ENCODE data around the gene OR1K1.
"Not testable (repeated sequence)": the region's sequence is repeated elsewhere in the genome, so short reads cannot be mapped to it uniquely, and the experiment has no call there.

OR1K1 gene

GRCh38 chr9:122800066-122801060, at the start of gene OR1K1:
Gene OR1K1, plus strand, starts transcription at chr9:122800123. Its CDS starts 0 bp downstream, at chr9:122800123.
- DNase-seq (ENCODE audit: low spot score): no peak

- no peak for DNase-seq (ENCODE audit: low spot score)
Observed at GRCh38 chr9:122754825-122755224, 45.1 kb upstream of the OR1K1 start.

GRCh38 chr9:122767817-122768216, 32.1 kb upstream of the OR1K1 start:
- no peak for DNase-seq (ENCODE audit: low spot score)

- DNase-seq (ENCODE audit: low spot score): no peak
Observed at GRCh38 chr9:122777052-122777451, 22.9 kb upstream of the OR1K1 start.

GRCh38 chr9:122777935-122778627, 21.8 kb upstream of the OR1K1 start:
- DNase-seq (ENCODE audit: low spot score): no peak

- DNase-seq (ENCODE audit: low spot score): no peak
Observed at GRCh38 chr9:122779181-122779580, 20.7 kb upstream of the OR1K1 start.

- no peak for DNase-seq (ENCODE audit: low spot score)
Observed at GRCh38 chr9:122780026-122780425, 19.9 kb upstream of the OR1K1 start.

GRCh38 chr9:122781671-122782070, 18.3 kb upstream of the OR1K1 start:
- DNase-seq (ENCODE audit: low spot score): no peak

GRCh38 chr9:122785269-122785668, 14.7 kb upstream of the OR1K1 start:
- no peak for DNase-seq (ENCODE audit: low spot score)

GRCh38 chr9:122786338-122786737, 13.6 kb upstream of the OR1K1 start:
- DNase-seq (ENCODE audit: low spot score): no peak

GRCh38 chr9:122788831-122789230, 11.1 kb upstream of the OR1K1 start, which contains the start of gene OR5C1:
Gene OR5C1, plus strand, starts transcription at chr9:122788933. Its CDS starts 0 bp downstream, at chr9:122788933.
- no peak for DNase-seq (ENCODE audit: low spot score)

- no peak for DNase-seq (ENCODE audit: low spot score)
Observed at GRCh38 chr9:122789256-122790046, 10.5 kb upstream of the OR1K1 start.

- no peak for DNase-seq (ENCODE audit: low spot score)
Observed at GRCh38 chr9:122791872-122792669, 7.9 kb upstream of the OR1K1 start.

- peak; percentile 49 for DNase-seq (ENCODE audit: low spot score)
Observed at GRCh38 chr9:122797316-122798063, 2.4 kb upstream of the OR1K1 start.

- DNase-seq (ENCODE audit: low spot score): no peak
Observed at GRCh38 chr9:122806661-122807060, 6.7 kb downstream of the OR1K1 start.

- no peak for DNase-seq (ENCODE audit: low spot score)
Observed at GRCh38 chr9:122807271-122807900, 7.5 kb downstream of the OR1K1 start.

- DNase-seq (ENCODE audit: low spot score): no peak
Observed at GRCh38 chr9:122808141-122808540, 8.2 kb downstream of the OR1K1 start.

- not testable (repeated sequence) for DNase-seq (ENCODE audit: low spot score)
Observed at GRCh38 chr9:122809261-122809660, 9.3 kb downstream of the OR1K1 start.

- DNase-seq (ENCODE audit: low spot score): peak; percentile 85
Observed at GRCh38 chr9:122810306-122810946, 10.5 kb downstream of the OR1K1 start.

GRCh38 chr9:122812736-122813135, 12.8 kb downstream of the OR1K1 start:
- no peak for DNase-seq (ENCODE audit: low spot score)

Measured in COLO829 (cell line).